ENCODE data around the gene HSPBAP1.

GRCh38 chr3:122748347-122748746 lies 45.3 kb downstream of the HSPBAP1 start:
- TF ChIP-seq BHLHE40 (IDR thresholded peaks at IDR 0.05; ENCODE audit: low read length) (no peak), E2F1 (CRISPR knock-in tag; IDR thresholded peaks at IDR 0.05) (no peak), CTCF (IDR thresholded peaks at IDR 0.05 in 2 of 3, conservative IDR thresholded peaks at IDR 0.05 in 1 of 3; ENCODE audit: insufficient read depth in 2 of 3, low read depth in 1 of 3, low read length in 3 of 3) (no peak), HCFC1 (IDR thresholded peaks at IDR 0.05; ENCODE audit: low read depth, low read length) (no peak), XRCC5 (IDR thresholded peaks at IDR 0.05; ENCODE audit: low read depth, low read length) (no peak)
